H1 (cell line): ENCODE measurements around the gene ARHGEF1. TPM values are rescaled to one million over a fixed set of nuclear protein-coding genes. Genes with fewer than 3 reads are reported as not detected.

ENCODE experiments used
- CTCF ChIA-PET: fragments of 300-600 bp; sonication (Branson Sonifier 250); formaldehyde crosslinking; loops from one replicate; lab custom pipeline; 2021; ENCODE audit not compliant: partially characterized antibody; lab: Charles Lee
- POLR2A ChIA-PET: fragments of 300-600 bp; sonication (Branson Sonifier 250); formaldehyde crosslinking; loops from one replicate; lab custom pipeline; 2021; ENCODE audit warnings: inconsistent platforms; ENCODE audit not compliant: partially characterized antibody; lab: Charles Lee
- DNase-seq, 2 experiments: peaks; one replicate each; pipeline versions ENCODE4 v3.0.0 to v3.0.0-alpha.2; 2010 to 2022; ENCODE audit warnings: low spot score in 2 of 2, low read depth in 1 of 2, mixed read lengths in 1 of 2
- FAIRE-seq: peaks from 2 replicates; lab custom pipeline; 2011; peaks lifted over from hg19 to GRCh38; lab: Jason Lieb, UNC
- H2AFZ ChIP-seq: 2 replicates; pipeline ENCODE4 v1.8.1; 2012; ENCODE audit warnings: low read length, inconsistent platforms
- H2AK5ac ChIP-seq: 2 replicates; pipeline ENCODE4 v1.6.1; 2013; ENCODE audit warnings: low read depth, low read length
- H2BK120ac ChIP-seq: replicated peaks from 2 replicates; pipeline ENCODE3; 2013; ENCODE audit warnings: low read depth, low read length, inconsistent platforms
- H2BK12ac ChIP-seq: 2 replicates; pipeline ENCODE4 v1.6.1; 2013; ENCODE audit warnings: low read depth, low read length
- H2BK15ac ChIP-seq: 2 replicates; pipeline ENCODE4 v1.6.1; 2013; ENCODE audit warnings: low read length
- H2BK20ac ChIP-seq: 2 replicates; pipeline ENCODE4 v1.6.1; 2013; ENCODE audit warnings: low read length
- H2BK5ac ChIP-seq: 2 replicates; pipeline ENCODE4 v1.6.1; 2013; ENCODE audit warnings: low read depth, low read length
- H3K14ac ChIP-seq: 2 replicates; pipeline ENCODE4 v1.6.1; 2013; ENCODE audit warnings: inconsistent platforms; ENCODE audit not compliant: insufficient read length
- H3K18ac ChIP-seq: 2 replicates; pipeline ENCODE4 v1.6.1; 2013; ENCODE audit warnings: low read length; ENCODE audit errors: extremely low read depth
- H3K23ac ChIP-seq: 2 replicates; pipeline ENCODE4 v1.6.1; 2013; ENCODE audit warnings: inconsistent platforms; ENCODE audit not compliant: insufficient read length
- H3K23me2 ChIP-seq: 2 replicates; pipeline ENCODE4 v1.6.1; 2013; ENCODE audit warnings: low read depth, low read length
- H3K27ac ChIP-seq: 2 replicates; pipeline ENCODE4 v1.6.1; 2011; ENCODE audit warnings: low read depth, low read length, inconsistent platforms
- H3K27me3 ChIP-seq, 4 experiments: replicated peaks in 1 of 4; 1 replicate in 1 of 4; 2 replicates in 3 of 4; pipeline versions ENCODE4 v1.6.1 to v1.8.1; 2011 to 2013; ENCODE audit warnings: low read length in 3 of 4, mild to moderate bottlenecking in 3 of 4, inconsistent platforms in 2 of 4, mixed read lengths in 2 of 4, moderate library complexity in 1 of 4; ENCODE audit not compliant: control insufficient read depth in 3 of 4, insufficient read depth in 3 of 4; ENCODE audit errors: extremely low read depth in 1 of 4
- H3K36me3 ChIP-seq, 4 experiments: 2 replicates each; pipeline versions ENCODE4 v1.6.1 to v1.8.1; 2011 to 2013; ENCODE audit warnings: mild to moderate bottlenecking in 4 of 4, low read length in 3 of 4, moderate library complexity in 2 of 4, control low read depth in 1 of 4, inconsistent platforms in 1 of 4; ENCODE audit not compliant: insufficient read depth in 4 of 4, control insufficient read depth in 2 of 4
- H3K4ac ChIP-seq: replicated peaks from 2 replicates; pipeline ENCODE3; 2013; ENCODE audit warnings: low read length, low read depth, mixed read lengths, inconsistent platforms; ENCODE audit not compliant: insufficient read length
- H3K4me1 ChIP-seq, 4 experiments: replicated peaks in 1 of 4; 1 replicate in 1 of 4; 2 replicates in 3 of 4; pipeline versions ENCODE4 v1.6.1 to v1.8.1; 2011 to 2013; ENCODE audit warnings: low read length in 3 of 4, inconsistent platforms in 2 of 4, mixed read lengths in 1 of 4; ENCODE audit not compliant: insufficient read depth in 4 of 4, control insufficient read depth in 3 of 4
- H3K4me2 ChIP-seq, 2 experiments: 2 replicates each; pipeline versions ENCODE4 v1.6.1 to v1.8.1; 2011 to 2013; ENCODE audit warnings: low read depth in 2 of 2, low read length in 2 of 2, control low read depth in 1 of 2, inconsistent platforms in 1 of 2, mild to moderate bottlenecking in 1 of 2; ENCODE audit not compliant: insufficient read depth in 1 of 2
- H3K4me3 ChIP-seq, 4 experiments: fragments of 200-600, 300-600 bp in 1 of 4; sonication (generic), shearing (Covaris generic), sonication (Bioruptor Twin) in 1 of 4; 2 replicates each; pipeline versions ENCODE4 v1.5.1 to v1.8.1; 2011 to 2016; ENCODE audit warnings: low read length in 4 of 4, low read depth in 3 of 4, control low read depth in 2 of 4, inconsistent platforms in 2 of 4, mild to moderate bottlenecking in 2 of 4, mixed read lengths in 1 of 4, moderate library complexity in 1 of 4; ENCODE audit not compliant: insufficient read depth in 2 of 4; ENCODE audit errors: extremely low read depth in 1 of 4
- H3K56ac ChIP-seq: replicated peaks from 2 replicates; pipeline ENCODE3; 2013; ENCODE audit warnings: low read depth, mild to moderate bottlenecking, mixed read lengths, low read length, inconsistent platforms; ENCODE audit not compliant: insufficient read length
- H3K79me1 ChIP-seq: 2 replicates; pipeline ENCODE4 v1.6.1; 2013; ENCODE audit warnings: low read depth, low read length, control low read depth
- H3K79me2 ChIP-seq, 2 experiments: 2 replicates each; pipeline versions ENCODE4 v1.6.1 to v1.8.1; 2012 to 2013; ENCODE audit warnings: low read length in 2 of 2, mild to moderate bottlenecking in 2 of 2, inconsistent platforms in 1 of 2; ENCODE audit not compliant: insufficient read depth in 2 of 2, control insufficient read depth in 1 of 2
- H3K9ac ChIP-seq, 4 experiments: replicated peaks in 1 of 4; 1 replicate in 1 of 4; 2 replicates in 3 of 4; pipeline versions ENCODE4 v1.6.1 to v1.8.1; 2011 to 2013; ENCODE audit warnings: low read depth in 3 of 4, low read length in 3 of 4, control low read depth in 2 of 4, mild to moderate bottlenecking in 2 of 4, moderate library complexity in 2 of 4, inconsistent platforms in 1 of 4; ENCODE audit errors: extremely low read depth in 1 of 4
- H3K9me3 ChIP-seq, 2 experiments: 2 replicates each; pipeline versions ENCODE4 v1.6.1 to v1.8.1; 2012 to 2013; ENCODE audit warnings: mild to moderate bottlenecking in 2 of 2, moderate library complexity in 2 of 2, control low read depth in 1 of 2, inconsistent platforms in 1 of 2, low read depth in 1 of 2, low read length in 1 of 2, mixed read lengths in 1 of 2; ENCODE audit not compliant: insufficient read depth in 2 of 2
- H4K20me1 ChIP-seq, 2 experiments: replicated peaks in 1 of 2; 2 replicates each; pipeline versions ENCODE3 to v1.8.1; 2011 to 2013; ENCODE audit warnings: inconsistent platforms in 2 of 2, low read length in 2 of 2, mild to moderate bottlenecking in 1 of 2; ENCODE audit not compliant: insufficient read depth in 2 of 2, control insufficient read depth in 1 of 2
- H4K5ac ChIP-seq: 2 replicates; pipeline ENCODE4 v1.6.1; 2013; ENCODE audit warnings: low read length, low read depth, mixed read lengths, inconsistent platforms; ENCODE audit not compliant: insufficient read length
- H4K8ac ChIP-seq: 2 replicates; pipeline ENCODE4 v1.8.0; 2013; ENCODE audit warnings: mild to moderate bottlenecking, moderate library complexity, low read length, inconsistent platforms; ENCODE audit not compliant: insufficient read depth; ENCODE audit errors: extremely low read depth
- H4K91ac ChIP-seq: replicated peaks from 2 replicates; pipeline ENCODE3; 2013; ENCODE audit warnings: low read length, mixed read lengths, inconsistent platforms; ENCODE audit not compliant: insufficient read length
- HDAC6 ChIP-seq: IDR thresholded peaks from one replicate; pipeline ENCODE4 v1.7.1; 2012; ENCODE audit warnings: low read depth, mild to moderate bottlenecking, inconsistent platforms, low read length, moderate library complexity
- JUND ChIP-seq: IDR thresholded peaks from 2 replicates; pipeline ENCODE4 v1.6.1; 2011; ENCODE audit warnings: mild to moderate bottlenecking, improper control_type of control experiment, low read length
- WGBS, 2 experiments: shearing (Covaris generic) in 1 of 2; methylation state at CpG; one replicate each; pipeline versions ENCODE4 v1.1.6 to v1.1.7; 2013 to 2015; ENCODE audit warnings: low lambda C conversion rate in 2 of 2, mixed read lengths in 2 of 2, inconsistent platforms in 1 of 2, low coverage in 1 of 2, missing lambda C conversion rate in 1 of 2; ENCODE audit not compliant: insufficient replicate concordance in 2 of 2, insufficient coverage in 1 of 2, insufficient read length in 1 of 2; ENCODE audit errors: extremely low coverage in 1 of 2, missing lambda C conversion rate in 1 of 2; 5-methylcytosine and 5-hydroxymethylcytosine counted together
- polyA plus RNA-seq, 7 experiments: library from polyadenylated mRNA; depleted of rRNA in 3 of 7; stranded (reverse) in 5 of 7; unstranded in 2 of 7; fragments of >200 nt in 5 of 7; fragments of 200-250 nt in 2 of 7; gene quantifications; 1 replicate in 5 of 7; 2 replicates in 1 of 7; 4 replicates in 1 of 7; pipeline versions ENCODE4 v1.2.1 to v1.2.3, GENCODE V29; 2011 to 2013; ENCODE audit warnings: missing spikeins in 2 of 7, mixed read lengths in 2 of 7
- total RNA-seq: library from RNA; stranded (reverse); fragmentation: NEBNext Ultra II Directional; extraction: Animal tissue kit (Norgen Biotek cat#: 25700); gene quantifications from 2 replicates; pipeline ENCODE4 v1.2.1, GENCODE V29; 2021

ARHGEF1 gene
- total and polyA plus RNA-seq, 2 of the 8 experiments (the other 6 are each of a cell fraction or from before 2014, with no cell fraction given): 23.0 to 49.0 TPM

DNA sequence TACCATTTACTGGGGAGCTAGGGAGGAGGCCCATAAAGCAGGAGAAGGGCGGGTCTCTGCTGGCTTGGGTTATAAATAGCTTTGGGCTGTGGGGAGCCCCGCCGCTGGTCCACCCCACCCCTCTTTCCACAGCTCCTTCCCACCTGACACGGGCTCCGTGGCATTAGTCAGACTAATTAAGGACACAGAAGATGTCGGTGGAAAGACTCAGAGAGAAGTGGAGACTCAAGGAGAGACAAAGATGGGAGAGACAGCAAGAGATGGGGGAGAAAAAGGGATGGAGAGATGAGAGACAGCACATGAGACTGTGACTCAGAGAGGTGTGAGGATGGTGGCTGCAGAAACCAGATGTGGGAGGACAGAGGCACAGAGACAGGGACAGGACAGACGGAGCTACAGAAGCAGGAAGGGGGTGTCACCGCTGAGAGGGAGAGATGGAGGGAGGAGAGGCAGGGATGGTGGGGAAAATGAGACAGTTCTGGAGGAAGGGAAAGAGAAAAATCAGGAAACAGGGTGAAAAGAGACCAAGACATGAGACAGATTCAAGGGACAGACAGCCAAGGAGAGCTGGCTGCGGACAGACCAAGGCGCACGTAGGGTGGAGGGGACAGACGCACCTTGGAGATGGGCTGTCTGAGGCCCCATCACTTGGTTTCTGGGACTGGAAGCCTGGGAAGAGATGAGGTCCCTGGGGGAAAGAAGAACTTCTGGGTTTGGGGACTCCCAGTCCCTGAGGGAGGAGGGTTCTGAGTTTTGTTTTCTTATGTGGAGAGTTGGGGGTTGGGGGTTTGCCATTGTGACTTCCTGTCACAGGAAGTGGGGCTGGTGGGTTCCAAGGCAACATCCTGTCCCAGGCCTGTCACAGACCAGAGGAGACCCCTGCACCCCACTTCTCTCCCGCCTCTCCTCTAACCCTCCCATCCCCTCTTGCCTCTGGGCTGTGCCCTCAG is 4.1 kb downstream of the ARHGEF1 start:
- H3K4me1 ChIP-seq: peaks cover 3 to 21% (median 11%) of the 10 kb centered on the region in 4 experiments
- H3K23ac ChIP-seq: no peak overlapping the region
- H3K14ac ChIP-seq: no peak overlapping the region
- POLR2A ChIA-PET: interaction anchor here (0.9 to 13.9 kb wide), 9 partner anchors 9 to 109 kb away, joined by 3 to 298 read pairs (median 4); partner anchors contain the start of genes CD79A and RPS19
- 85% methylated on average over 12 of the region's 13 CpGs; no CpG with 5 or more reads in 1 of the 2 experiments for WGBS, 2 experiments
- H3K9me3 ChIP-seq: no peaks in the 10 kb centered on the region
- 0 out of 2 replicates have a peak overlapping the region, but pooled peaks have one; percentile 15 for H3K27ac ChIP-seq
- peaks cover 2% of the 10 kb centered on the region; the same call in 1 of the 2 replicates for H3K79me1 ChIP-seq
- no peak overlapping the region for H2AFZ ChIP-seq
- no peak overlapping the region for H3K56ac ChIP-seq
- peaks cover 1 to 12% (median 12%) of the 10 kb centered on the region in 4 experiments; a peak in 6 of 7 replicates for H3K27me3 ChIP-seq
- CTCF ChIA-PET: interaction anchor here (0.5 to 4.3 kb wide), 17 partner anchors 9 to 71 kb away, joined by 3 to 26 read pairs (median 4); partner anchors contain the start of genes CD79A, ERFL and RABAC1
- peak overlapping the region; percentile 93 for H2BK20ac ChIP-seq
- peak overlapping the region; percentile 79 for H4K91ac ChIP-seq
- H2BK5ac ChIP-seq: peak overlapping the region; percentile 88; the same call in 1 of the 2 replicates
- peak overlapping the region; percentile 98 for H2AK5ac ChIP-seq
- H4K20me1 ChIP-seq: peaks cover 3 to 6% of the 10 kb centered on the region in 2 experiments
- H3K4me2 ChIP-seq: peak overlapping the region; percentile 52 to 56
- peaks cover 0 to 3% of the 10 kb centered on the region in 2 experiments; a peak in 1 of 4 replicates for H3K79me2 ChIP-seq
- no peak for DNase-seq
- TF ChIP-seq HDAC6 (no peak), JUND (no peak)
- H3K4me3 ChIP-seq: peak overlapping the region in 1 of 4 experiments; percentile 35; a peak in 1 of 8 replicates
- no peak overlapping the region for H4K5ac ChIP-seq
- H4K8ac ChIP-seq: no peak overlapping the region
- peak overlapping the region; percentile 95 for H2BK12ac ChIP-seq
- FAIRE-seq: no peak
- peak overlapping the region; percentile 87 for H3K4ac ChIP-seq
- peak overlapping the region; percentile 32; the same call in 1 of the 2 replicates for H3K18ac ChIP-seq
- peaks cover 0 to 2% (median 0%) of the 10 kb centered on the region in 4 experiments; a peak in 2 of 8 replicates for H3K36me3 ChIP-seq
- H2BK15ac ChIP-seq: peak overlapping the region; percentile 95; the same call in 1 of the 2 replicates
- H2BK120ac ChIP-seq: peak overlapping the region; percentile 58
- peaks cover 16% of the 10 kb centered on the region; the same call in 1 of the 2 replicates for H3K23me2 ChIP-seq
- H3K9ac ChIP-seq: no peak overlapping the region; a peak in 1 of 7 replicates
